Activated T-cell treated with anti-CD3 and anti-CD28 coated beads for 4 hours (primary cell): Measurements from ENCODE around the gene NETO2.
"Not testable (repeated sequence)": the region's sequence is repeated elsewhere in the genome, so short reads cannot be mapped to it uniquely, and the experiment has no call there.

Experiments
- DNase-seq: peaks from one replicate; pipeline ENCODE4 v3.0.0-alpha.2; 2020

NETO2 gene

GRCh38 chr16:47132308-47132707, 11.4 kb downstream of the NETO2 start:
- DNase-seq, result no peak

- DNase-seq, result no peak
These were observed 13.8 kb downstream of the NETO2 start for GRCh38 chr16:47129755-47130435.

GRCh38 chr16:47127541-47127940, 16.2 kb downstream of the NETO2 start:
- no peak for DNase-seq

- DNase-seq, result no peak
These were observed 18.0 kb downstream of the NETO2 start for GRCh38 chr16:47125757-47126156.

GRCh38 chr16:47113130-47113529, 30.6 kb downstream of the NETO2 start:
- no peak for DNase-seq

GRCh38 chr16:47110939-47111338, 32.8 kb downstream of the NETO2 start:
- DNase-seq, result no peak

GRCh38 chr16:47109361-47109760, 34.4 kb downstream of the NETO2 start:
- no peak for DNase-seq

- not testable (repeated sequence) for DNase-seq
These were observed 40.8 kb downstream of the NETO2 start for GRCh38 chr16:47102921-47103320.

GRCh38 chr16:47097154-47097553, 46.6 kb downstream of the NETO2 start:
- DNase-seq, result not testable (repeated sequence)

- DNase-seq, result no peak
These were observed 47.4 kb downstream of the NETO2 start for GRCh38 chr16:47096297-47096696.

- no peak for DNase-seq
These were observed 59.5 kb downstream of the NETO2 start for GRCh38 chr16:47084198-47084597.

GRCh38 chr16:47082099-47082865, 61.5 kb downstream of the NETO2 start:
- DNase-seq, result no peak

- no peak for DNase-seq
These were observed 62.6 kb downstream of the NETO2 start for GRCh38 chr16:47081115-47081514.

GRCh38 chr16:47079860-47080259, 63.9 kb downstream of the NETO2 start:
- no peak for DNase-seq

- no peak for DNase-seq
These were observed 70.3 kb downstream of the NETO2 start for GRCh38 chr16:47073223-47074155.

- no peak for DNase-seq
These were observed 71.6 kb downstream of the NETO2 start for GRCh38 chr16:47072158-47072557.

- DNase-seq, result no peak
These were observed 73.7 kb downstream of the NETO2 start for GRCh38 chr16:47069841-47070584.

- no peak for DNase-seq
These were observed 74.4 kb downstream of the NETO2 start for GRCh38 chr16:47069313-47069712.

GRCh38 chr16:47067203-47067602, 76.5 kb downstream of the NETO2 start:
- DNase-seq, result no peak

- DNase-seq, result no peak
These were observed 77.7 kb downstream of the NETO2 start for GRCh38 chr16:47065766-47066688.

GRCh38 chr16:47064775-47065174, 79.0 kb downstream of the NETO2 start:
- no peak for DNase-seq
